Activated CD4-positive, alpha-beta T cell treated with anti-CD3 and anti-CD28 coated beads, Interleukin-2, amount 10 ng/mL, durations not matched to agents 24 days and 14 days (primary cell): ENCODE measurements around the gene NID2. TPM values are rescaled to one million over a fixed set of nuclear protein-coding genes. Genes with fewer than 3 reads are reported as not detected.
A peak's percentile ranks its signal among the peaks of the same experiment; 100 is the strongest.

Experiments
- DNase-seq: peaks from one replicate; pipeline ENCODE4 v3.0.0; 2022
- H3K27ac Mint-ChIP-seq: one replicate; pipeline ENCODE4 v1.8.0; 2022; ENCODE audit warnings: mild to moderate bottlenecking, mixed read lengths
- H3K27me3 Mint-ChIP-seq: one replicate; pipeline ENCODE4 v1.8.0; 2022; ENCODE audit warnings: mixed read lengths
- H3K36me3 Mint-ChIP-seq: one replicate; pipeline ENCODE4 v1.8.0; 2022; ENCODE audit warnings: low read depth, mild to moderate bottlenecking, mixed read lengths
- H3K4me1 Mint-ChIP-seq: one replicate; pipeline ENCODE4 v1.8.0; 2021; ENCODE audit warnings: mixed read lengths
- H3K4me3 Mint-ChIP-seq: one replicate; pipeline ENCODE4 v1.8.0; 2022; ENCODE audit warnings: mild to moderate bottlenecking, moderate library complexity, mixed read lengths
- H3K9me3 Mint-ChIP-seq: one replicate; pipeline ENCODE4 v1.8.0; 2021; ENCODE audit warnings: mixed read lengths
- intact Hi-C: fragments of 100-400 bp; cut with micrococcal nuclease; formaldehyde crosslinking; loops from one replicate; pipeline ENCODE4 v1.15.1; 2023
- total RNA-seq: library from RNA; stranded (reverse); gene quantifications from 2 replicates; pipeline ENCODE4 v1.2.3, GENCODE V29; 2022

The NID2 gene
- total RNA-seq, 1 donor from 2014 or later: 0.09 TPM

DNA sequence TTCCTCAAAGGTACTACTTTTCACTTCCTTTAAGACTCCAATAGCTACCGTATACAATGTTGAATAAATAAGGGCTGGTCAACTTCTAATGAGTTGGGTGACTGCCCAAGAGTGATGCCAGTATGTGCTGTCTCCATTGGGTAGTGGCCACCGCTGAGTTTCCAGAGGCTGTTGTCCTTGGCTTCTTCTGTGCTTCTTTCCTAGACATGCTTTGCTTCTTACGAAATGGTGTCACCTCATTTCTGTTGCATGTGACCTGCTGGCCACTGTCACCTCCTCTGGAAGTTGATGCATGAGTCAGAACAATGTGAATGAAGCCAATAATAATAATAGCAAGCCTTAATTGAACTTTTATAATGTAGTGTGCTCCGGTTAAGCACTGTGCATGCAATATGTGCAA, 7.5 kb upstream of the NID2 start:
- Mint-ChIP-seq H3K27ac (no peak overlapping the region), H3K4me1 (peaks cover 3% of the 10 kb centered on the region), H3K36me3 (peaks cover 2% of the 10 kb centered on the region), H3K27me3 (peaks cover 51% of the 10 kb centered on the region), H3K4me3 (no peak overlapping the region), H3K9me3 (peaks cover 11% of the 10 kb centered on the region)
- DNase-seq: no peak
- intact Hi-C loops: no loop called here

- peaks cover 3% of the 10 kb centered on the region for H3K4me1 Mint-ChIP-seq
- no peak overlapping the region for H3K4me3 Mint-ChIP-seq
- intact Hi-C loops: no loop called here
- no peak for DNase-seq
- H3K27ac Mint-ChIP-seq: no peak overlapping the region
- peaks cover 50% of the 10 kb centered on the region for H3K27me3 Mint-ChIP-seq
- peaks cover 2% of the 10 kb centered on the region for H3K36me3 Mint-ChIP-seq
- peaks cover 11% of the 10 kb centered on the region for H3K9me3 Mint-ChIP-seq
These were observed 6.5 kb upstream of the NID2 start for GRCh38 chr14:52075371-52075770.

GRCh38 chr14:52073251-52073650, 4.4 kb upstream of the NID2 start:
- no peak for DNase-seq
- Mint-ChIP-seq H3K27me3 (peaks cover 55% of the 10 kb centered on the region), H3K36me3 (peaks cover 2% of the 10 kb centered on the region), H3K27ac (no peak overlapping the region), H3K4me1 (peaks cover 11% of the 10 kb centered on the region), H3K4me3 (no peak overlapping the region), H3K9me3 (peaks cover 11% of the 10 kb centered on the region)
- intact Hi-C loops: no loop called here

- intact Hi-C loops: no loop called here
- Mint-ChIP-seq H3K36me3 (peaks cover 3% of the 10 kb centered on the region), H3K4me3 (no peak overlapping the region), H3K27ac (no peak overlapping the region), H3K9me3 (peaks cover 11% of the 10 kb centered on the region), H3K4me1 (peaks cover 17% of the 10 kb centered on the region), H3K27me3 (peaks cover 63% of the 10 kb centered on the region)
- no peak for DNase-seq
These were observed 3.5 kb upstream of the NID2 start for GRCh38 chr14:52072266-52072780.

GRCh38 chr14:52071675-52072074, 2.8 kb upstream of the NID2 start:
- intact Hi-C loops: no loop called here
- peaks cover 11% of the 10 kb centered on the region for H3K9me3 Mint-ChIP-seq
- no peak for DNase-seq
- peaks cover 17% of the 10 kb centered on the region for H3K4me1 Mint-ChIP-seq
- peaks cover 3% of the 10 kb centered on the region for H3K36me3 Mint-ChIP-seq
- no peak overlapping the region for H3K4me3 Mint-ChIP-seq
- no peak overlapping the region for H3K27ac Mint-ChIP-seq
- H3K27me3 Mint-ChIP-seq: peaks cover 66% of the 10 kb centered on the region

GRCh38 chr14:52070051-52070431, 1.2 kb upstream of the NID2 start:
- Mint-ChIP-seq H3K27me3 (peaks cover 60% of the 10 kb centered on the region), H3K36me3 (peaks cover 3% of the 10 kb centered on the region), H3K9me3 (peaks cover 8% of the 10 kb centered on the region), H3K27ac (no peak overlapping the region), H3K4me3 (peak overlapping the region; percentile 68), H3K4me1 (peaks cover 17% of the 10 kb centered on the region)
- intact Hi-C loops: no loop called here
- DNase-seq: no peak

- peak overlapping the region; percentile 68 for H3K4me3 Mint-ChIP-seq
- intact Hi-C loops: loop anchor here (10.0 kb wide), 1 partner anchor 195 kb away; the partner anchor contains the start of gene PTGDR
- peak; percentile 75 for DNase-seq
These were observed 620 bp upstream of the NID2 start for GRCh38 chr14:52069307-52070050.

DNA sequence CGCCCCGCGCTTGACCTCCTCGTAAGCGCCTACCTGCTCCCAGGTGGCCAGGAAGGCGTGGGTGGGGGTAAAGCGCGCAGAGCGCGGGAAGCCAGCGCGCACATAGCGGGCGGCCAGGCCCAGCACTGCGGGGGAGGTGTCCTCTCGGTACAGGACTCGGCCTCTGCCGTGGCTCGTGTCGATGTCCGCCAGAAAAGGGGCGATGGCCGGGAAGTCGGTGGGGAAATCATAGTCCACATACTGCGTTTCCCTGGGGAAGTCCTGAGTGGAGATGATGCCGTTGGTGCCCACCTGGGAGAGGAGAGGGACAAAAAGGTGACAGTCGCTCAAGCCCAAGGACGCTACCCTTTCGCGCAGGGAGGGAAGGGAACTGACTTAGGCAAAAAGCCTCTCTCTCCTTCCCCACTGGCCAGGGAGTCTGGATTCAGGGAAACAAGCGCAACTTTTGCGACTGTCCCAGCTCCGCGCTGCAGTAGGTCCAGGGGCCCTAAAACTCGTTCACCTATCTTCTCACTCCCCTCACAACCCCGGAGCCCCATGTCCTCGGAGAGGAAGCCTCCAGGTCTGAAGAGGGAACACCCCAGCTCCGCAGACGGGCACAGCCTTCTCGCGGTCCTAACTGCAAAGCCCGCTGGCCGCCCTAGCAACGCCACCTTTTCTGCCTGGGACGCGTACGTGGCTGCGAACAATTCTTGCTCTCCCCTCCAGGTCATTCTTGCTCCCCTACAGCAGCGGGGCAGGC, 815 bp downstream of the NID2 start:
- peak overlapping the region; percentile 68 for H3K4me3 Mint-ChIP-seq
- H3K9me3 Mint-ChIP-seq: no peaks in the 10 kb centered on the region
- peak; percentile 67 for DNase-seq
- peaks cover 17% of the 10 kb centered on the region for H3K4me1 Mint-ChIP-seq
- peaks cover 65% of the 10 kb centered on the region for H3K27me3 Mint-ChIP-seq
- H3K27ac Mint-ChIP-seq: no peak overlapping the region
- intact Hi-C loops: loop anchor here (10.0 kb wide), 1 partner anchor 197 kb away; the partner anchor contains the start of gene PTGDR
- peaks cover 2% of the 10 kb centered on the region for H3K36me3 Mint-ChIP-seq

More at GRCh38 chr14:52069307-52070050, 620 bp upstream of the NID2 start:
- Mint-ChIP-seq H3K4me1 (peaks cover 17% of the 10 kb centered on the region), H3K36me3 (peaks cover 3% of the 10 kb centered on the region), H3K9me3 (peaks cover 7% of the 10 kb centered on the region), H3K27me3 (peaks cover 62% of the 10 kb centered on the region), H3K27ac (no peak overlapping the region)

DNA sequence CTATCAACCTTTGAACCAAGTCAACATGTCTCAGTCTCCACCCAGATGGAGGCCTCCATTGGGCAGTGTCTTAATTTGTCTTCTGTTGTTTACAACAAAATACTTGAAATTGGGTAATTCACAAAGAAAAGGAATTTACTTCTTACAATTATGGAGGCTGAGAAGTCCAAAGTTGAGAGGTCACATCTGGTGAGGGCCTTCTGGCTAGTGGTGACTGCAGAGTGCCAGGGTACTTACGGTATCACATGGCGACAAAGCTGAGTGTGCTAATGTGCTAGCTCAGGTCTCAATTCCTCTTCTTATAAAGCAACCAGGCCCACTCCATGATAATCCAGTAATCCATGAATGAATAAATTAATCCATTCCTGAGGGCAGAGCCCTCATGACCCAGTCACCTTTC, 4.7 kb downstream of the NID2 start:
- H3K27ac Mint-ChIP-seq: no peak overlapping the region
- peaks cover 2% of the 10 kb centered on the region for H3K36me3 Mint-ChIP-seq
- no peak overlapping the region for H3K4me3 Mint-ChIP-seq
- intact Hi-C loops: loop anchor here (10.0 kb wide), 1 partner anchor 201 kb away; the partner anchor contains the start of gene PTGDR
- peaks cover 67% of the 10 kb centered on the region for H3K27me3 Mint-ChIP-seq
- no peak for DNase-seq
- peaks cover 9% of the 10 kb centered on the region for H3K4me1 Mint-ChIP-seq
- no peaks in the 10 kb centered on the region for H3K9me3 Mint-ChIP-seq

DNA sequence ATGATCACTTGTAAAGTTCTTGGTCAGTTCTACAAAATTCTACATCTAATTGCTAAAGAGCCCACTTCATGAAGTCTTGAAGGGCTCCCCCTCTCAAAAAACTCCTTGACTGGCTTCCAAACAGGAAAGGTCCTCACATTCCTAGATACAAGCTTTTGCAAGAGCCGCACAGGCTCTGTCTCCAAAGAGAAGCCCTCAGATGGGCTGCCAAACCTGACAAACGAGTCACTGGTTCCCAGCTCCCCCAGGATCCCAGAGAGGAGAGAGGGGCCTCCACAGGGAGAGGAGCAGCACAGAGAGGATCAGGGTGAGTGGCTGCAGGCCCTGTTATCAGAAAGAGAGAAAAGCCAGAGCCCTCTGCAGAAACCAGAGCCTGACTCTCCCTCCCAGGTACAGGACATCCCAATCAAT, 5.8 kb downstream of the NID2 start:
- no peak for DNase-seq
- intact Hi-C loops: loop anchor here (10.0 kb wide), 1 partner anchor 202 kb away; the partner anchor contains the start of gene PTGDR
- Mint-ChIP-seq H3K9me3 (no peaks in the 10 kb centered on the region), H3K27ac (no peak overlapping the region), H3K4me3 (no peak overlapping the region), H3K36me3 (peaks cover 2% of the 10 kb centered on the region), H3K4me1 (peaks cover 6% of the 10 kb centered on the region), H3K27me3 (peaks cover 69% of the 10 kb centered on the region)

DNA sequence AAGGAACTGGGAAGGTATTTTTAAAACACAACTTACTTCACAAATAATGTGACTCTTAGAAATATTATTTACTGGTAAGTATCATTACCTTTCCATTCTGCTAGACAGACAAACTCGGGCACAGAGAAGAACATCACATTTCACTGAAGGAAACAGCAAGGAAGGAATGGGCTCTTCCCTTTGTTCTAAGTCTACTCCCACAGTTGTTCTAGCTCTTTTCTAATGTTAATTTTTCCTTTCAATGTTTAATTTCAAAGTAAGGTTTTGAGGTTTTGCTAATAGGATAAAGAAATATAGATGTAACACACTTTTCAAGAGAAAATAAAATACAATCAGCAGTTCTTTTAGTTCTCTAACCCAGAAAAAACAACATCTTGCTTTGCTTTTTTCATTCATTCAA, 7.0 kb downstream of the NID2 start:
- H3K27me3 Mint-ChIP-seq: peaks cover 60% of the 10 kb centered on the region
- no peak for DNase-seq
- no peaks in the 10 kb centered on the region for H3K9me3 Mint-ChIP-seq
- H3K36me3 Mint-ChIP-seq: no peaks in the 10 kb centered on the region
- H3K4me1 Mint-ChIP-seq: no peaks in the 10 kb centered on the region
- no peak overlapping the region for H3K4me3 Mint-ChIP-seq
- intact Hi-C loops: loop anchor here (10.0 kb wide), 1 partner anchor 203 kb away; the partner anchor contains the start of gene PTGDR
- H3K27ac Mint-ChIP-seq: no peak overlapping the region

DNA sequence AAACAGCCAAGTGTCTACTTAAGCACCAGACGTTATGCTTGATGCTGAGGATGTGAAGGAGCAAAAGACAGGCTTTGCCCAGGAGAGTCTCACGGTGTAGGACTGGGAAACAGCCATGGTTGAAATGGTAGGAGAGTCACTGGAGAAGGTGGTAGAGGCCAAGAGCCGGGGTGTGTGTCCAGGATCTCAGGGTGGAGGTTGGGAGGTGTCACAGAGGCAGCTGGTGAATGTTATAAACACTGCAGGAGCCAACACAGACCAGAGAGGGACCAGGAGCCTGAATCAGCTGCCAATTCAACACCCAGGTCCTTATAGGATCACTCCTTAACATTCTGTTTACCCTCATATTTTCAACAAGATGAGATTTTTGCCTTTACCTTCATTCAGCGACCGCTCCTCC, 7.5 kb downstream of the NID2 start:
- Mint-ChIP-seq H3K36me3 (no peaks in the 10 kb centered on the region), H3K4me1 (no peaks in the 10 kb centered on the region), H3K4me3 (no peak overlapping the region), H3K27me3 (peaks cover 55% of the 10 kb centered on the region), H3K27ac (no peak overlapping the region), H3K9me3 (no peaks in the 10 kb centered on the region)
- no peak for DNase-seq
- intact Hi-C loops: loop anchor here (10.0 kb wide), 1 partner anchor 203 kb away; the partner anchor contains the start of gene PTGDR

- Mint-ChIP-seq H3K4me1 (no peaks in the 10 kb centered on the region), H3K27ac (no peak overlapping the region), H3K9me3 (peaks cover under 1% of the 10 kb centered on the region), H3K27me3 (peaks cover 59% of the 10 kb centered on the region), H3K36me3 (no peaks in the 10 kb centered on the region), H3K4me3 (no peak overlapping the region)
- intact Hi-C loops: loop anchor here (10.0 kb wide), 1 partner anchor 205 kb away; the partner anchor contains the start of gene PTGDR
- DNase-seq: no peak
These were observed 8.8 kb downstream of the NID2 start for GRCh38 chr14:52060080-52060479.

GRCh38 chr14:52059649-52060048, 9.2 kb downstream of the NID2 start:
- Mint-ChIP-seq H3K9me3 (peaks cover 4% of the 10 kb centered on the region), H3K4me1 (no peaks in the 10 kb centered on the region), H3K27me3 (peaks cover 60% of the 10 kb centered on the region), H3K4me3 (no peak overlapping the region), H3K27ac (no peak overlapping the region), H3K36me3 (no peaks in the 10 kb centered on the region)
- intact Hi-C loops: loop anchor here (10.0 kb wide), 1 partner anchor 205 kb away; the partner anchor contains the start of gene PTGDR
- no peak for DNase-seq
